GM12873 (cell line): ENCODE data around the gene EMP1.

Source experiments
- CTCF ChIP-seq: IDR thresholded peaks from 2 replicates; pipeline ENCODE4 v1.5.1; 2012; ENCODE audit warnings: low read depth, mild to moderate bottlenecking, moderate library complexity, low read length, control low read depth; ENCODE audit not compliant: insufficient read depth; ENCODE audit errors: missing control alignments

The EMP1 gene

GRCh38 chr12:13258717-13259119 lies 62.2 kb downstream of the EMP1 start:
- no peak for TF ChIP-seq CTCF

GRCh38 chr12:13268581-13268980 lies 72.1 kb downstream of the EMP1 start:
- TF ChIP-seq CTCF, result no peak
